ENCODE data around the gene ARMC9.

ARMC9 gene

DNA sequence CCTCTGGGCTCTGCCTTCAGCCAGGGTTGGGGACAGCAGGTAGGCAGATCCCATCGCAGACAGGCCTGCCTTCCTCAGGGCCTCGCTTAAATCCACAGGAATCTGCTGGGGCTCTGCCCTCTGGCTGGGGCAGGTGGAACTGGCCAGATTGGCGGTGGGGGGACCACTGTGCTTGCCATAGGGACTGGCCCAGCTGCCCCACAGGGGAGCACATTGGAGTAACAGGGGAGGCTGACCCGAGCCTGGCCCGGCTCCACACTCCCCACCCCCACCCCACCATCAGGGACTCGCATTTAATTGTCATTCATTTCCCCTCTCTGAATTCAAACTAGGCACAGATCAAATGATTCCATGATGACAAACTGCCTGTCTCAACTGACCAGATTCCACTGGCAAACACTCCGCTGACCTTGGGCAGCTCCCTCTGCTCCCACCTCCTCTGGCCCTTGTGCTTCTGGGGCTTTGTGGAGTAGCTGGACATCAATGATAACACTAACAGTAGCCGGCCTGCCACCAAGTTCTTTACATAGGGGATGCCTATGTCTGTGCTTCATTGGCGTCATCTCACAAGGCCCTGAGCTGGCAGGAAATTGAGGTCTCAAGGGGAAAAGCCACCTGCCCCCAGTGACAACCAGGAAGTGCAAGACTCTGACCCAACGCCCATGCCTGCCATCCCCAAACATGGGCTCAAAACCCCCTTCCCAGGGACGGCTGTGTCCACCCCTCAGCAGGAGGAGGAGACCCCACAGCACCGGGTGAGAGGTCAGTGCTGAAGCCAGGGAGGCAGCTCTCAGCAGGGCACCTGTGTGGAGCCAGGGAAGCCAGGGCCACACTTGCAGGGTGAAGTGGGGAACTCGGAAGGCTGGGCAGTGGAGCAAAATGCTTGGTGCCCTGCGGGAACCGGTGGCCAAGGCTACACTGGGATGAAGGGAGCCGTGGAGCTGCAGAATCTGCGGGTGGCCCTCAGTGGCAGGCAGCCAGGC is 195.0 kb downstream of the ARMC9 start:
- H3K4me1 ChIP-seq (ENCODE audit: control insufficient read depth, insufficient read depth, low read length): no peaks in the 10 kb centered on the region
- no peak overlapping the region for H3K9ac ChIP-seq (ENCODE audit: low read length)
- no peaks in the 10 kb centered on the region for H3K9me3 ChIP-seq (ENCODE audit: control insufficient read depth, low read length)
- H3K27me3 ChIP-seq (replicated peaks; ENCODE audit: control insufficient read depth, insufficient read depth, low read length): peaks cover 52% of the 10 kb centered on the region
- no peak overlapping the region for H3K4me3 ChIP-seq (ENCODE audit: low read length)
- DNase-seq (ENCODE audit: low read depth): no peak
- H3K36me3 ChIP-seq (ENCODE audit: control insufficient read depth, insufficient read depth, low read length, severe bottlenecking): no peaks in the 10 kb centered on the region

DNA sequence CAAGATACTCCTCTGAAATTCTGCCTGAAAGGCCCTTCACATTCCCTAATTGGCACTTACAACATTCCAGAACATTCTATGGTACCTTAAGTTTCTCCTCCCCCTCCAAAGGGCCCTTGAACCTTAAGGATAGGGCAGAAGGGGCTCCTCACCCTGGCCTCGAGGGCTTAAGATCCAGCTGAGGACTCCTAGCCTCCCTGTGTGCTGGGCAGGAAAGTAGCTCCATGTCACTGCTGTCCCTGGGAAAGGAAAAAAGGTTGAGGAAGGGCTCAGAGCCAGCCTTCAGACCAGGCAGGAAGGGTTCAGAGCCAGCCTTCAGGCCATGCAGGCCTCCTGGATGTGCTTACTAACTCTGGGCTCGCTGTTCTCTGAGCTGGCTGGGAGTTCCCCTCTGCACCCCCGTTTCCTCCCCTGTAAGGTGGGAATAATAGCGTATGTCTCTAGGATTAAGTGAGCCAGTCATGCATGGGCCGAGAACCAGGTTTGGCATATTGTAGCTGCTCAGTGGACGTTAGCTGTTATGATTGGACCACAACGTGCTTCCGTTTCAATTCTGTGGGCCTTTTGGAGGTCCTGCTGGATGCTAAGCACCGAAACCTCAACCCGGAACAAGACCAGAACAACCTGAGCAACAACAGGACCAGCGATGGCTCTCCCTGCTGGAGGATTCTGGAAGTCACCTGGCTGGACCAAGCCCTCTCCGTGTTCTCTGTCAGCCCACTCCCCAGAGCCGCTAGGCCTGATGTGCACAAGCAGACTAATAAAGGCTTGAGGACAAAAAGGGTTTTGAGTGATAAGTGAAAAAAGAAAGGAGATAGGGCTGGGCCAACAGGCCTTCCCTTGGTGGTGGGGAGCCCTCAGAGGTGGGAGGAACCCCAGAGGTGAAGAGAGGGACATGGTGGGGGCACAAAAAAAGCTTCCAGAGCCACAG is 196.0 kb downstream of the ARMC9 start:
- DNase-seq (ENCODE audit: low read depth): no peak

GRCh38 chr2:231395188-231396057 is 197.0 kb downstream of the ARMC9 start, which contains the start of gene B3GNT7:
Gene B3GNT7 (plus strand): TSS chr2:231395710. CDS start chr2:231395804, 94 bp downstream.
- Histone ChIP-seq H3K27me3 (replicated peaks; ENCODE audit: control insufficient read depth, insufficient read depth, low read length) (peaks cover 50% of the 10 kb centered on the region), H3K9ac (ENCODE audit: low read length) (no peak within 1 kb of the TSS), H3K4me3 (ENCODE audit: low read length) (peak within 1 kb of the TSS; percentile 37), H3K4me1 (ENCODE audit: control insufficient read depth, insufficient read depth, low read length) (peaks cover 7% of the 10 kb centered on the region), H3K9me3 (ENCODE audit: control insufficient read depth, low read length) (no peaks in the 10 kb centered on the region), H3K36me3 (ENCODE audit: control insufficient read depth, insufficient read depth, low read length, severe bottlenecking) (no peaks in the 10 kb centered on the region)
- peak; percentile 34 for DNase-seq (ENCODE audit: low read depth)

More for the DNA sequence above, 196.0 kb downstream of the ARMC9 start:
- Histone ChIP-seq H3K9ac (ENCODE audit: low read length) (no peak overlapping the region), H3K36me3 (ENCODE audit: control insufficient read depth, insufficient read depth, low read length, severe bottlenecking) (no peaks in the 10 kb centered on the region), H3K4me1 (ENCODE audit: control insufficient read depth, insufficient read depth, low read length) (no peaks in the 10 kb centered on the region), H3K9me3 (ENCODE audit: control insufficient read depth, low read length) (no peaks in the 10 kb centered on the region), H3K27me3 (replicated peaks; ENCODE audit: control insufficient read depth, insufficient read depth, low read length) (peaks cover 52% of the 10 kb centered on the region), H3K4me3 (ENCODE audit: low read length) (no peak overlapping the region)

- Histone ChIP-seq H3K36me3 (ENCODE audit: control insufficient read depth, insufficient read depth, low read length, severe bottlenecking) (no peaks in the 10 kb centered on the region), H3K4me3 (ENCODE audit: low read length) (no peak overlapping the region), H3K9ac (ENCODE audit: low read length) (no peak overlapping the region), H3K9me3 (ENCODE audit: control insufficient read depth, low read length) (no peaks in the 10 kb centered on the region), H3K27me3 (replicated peaks; ENCODE audit: control insufficient read depth, insufficient read depth, low read length) (peaks cover 43% of the 10 kb centered on the region), H3K4me1 (ENCODE audit: control insufficient read depth, insufficient read depth, low read length) (peaks cover 9% of the 10 kb centered on the region)
- DNase-seq (ENCODE audit: low read depth): no peak
Measured at GRCh38 chr2:231396058-231396821, 197.8 kb downstream of the ARMC9 start.

GRCh38 chr2:231397011-231397927 is 198.8 kb downstream of the ARMC9 start:
- no peak overlapping the region for H3K4me3 ChIP-seq (ENCODE audit: low read length)
- H3K27me3 ChIP-seq (replicated peaks; ENCODE audit: control insufficient read depth, insufficient read depth, low read length): peaks cover 41% of the 10 kb centered on the region
- no peak overlapping the region for H3K9ac ChIP-seq (ENCODE audit: low read length)

DNA sequence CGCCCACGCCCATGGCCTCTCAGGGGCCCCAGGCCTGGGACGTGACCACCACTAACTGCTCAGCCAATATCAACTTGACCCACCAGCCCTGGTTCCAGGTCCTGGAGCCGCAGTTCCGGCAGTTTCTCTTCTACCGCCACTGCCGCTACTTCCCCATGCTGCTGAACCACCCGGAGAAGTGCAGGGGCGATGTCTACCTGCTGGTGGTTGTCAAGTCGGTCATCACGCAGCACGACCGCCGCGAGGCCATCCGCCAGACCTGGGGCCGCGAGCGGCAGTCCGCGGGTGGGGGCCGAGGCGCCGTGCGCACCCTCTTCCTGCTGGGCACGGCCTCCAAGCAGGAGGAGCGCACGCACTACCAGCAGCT is 199.5 kb downstream of the ARMC9 start:
- Histone ChIP-seq H3K4me3 (ENCODE audit: low read length) (no peak overlapping the region), H3K9ac (ENCODE audit: low read length) (no peak overlapping the region), H3K27me3 (replicated peaks; ENCODE audit: control insufficient read depth, insufficient read depth, low read length) (peaks cover 38% of the 10 kb centered on the region), H3K9me3 (ENCODE audit: control insufficient read depth, low read length) (no peaks in the 10 kb centered on the region), H3K4me1 (ENCODE audit: control insufficient read depth, insufficient read depth, low read length) (peaks cover 9% of the 10 kb centered on the region), H3K36me3 (ENCODE audit: control insufficient read depth, insufficient read depth, low read length, severe bottlenecking) (no peaks in the 10 kb centered on the region)
- no peak for DNase-seq (ENCODE audit: low read depth)

More at GRCh38 chr2:231397011-231397927, 198.8 kb downstream of the ARMC9 start:
- H3K9me3 ChIP-seq (ENCODE audit: control insufficient read depth, low read length): no peaks in the 10 kb centered on the region
- H3K36me3 ChIP-seq (ENCODE audit: control insufficient read depth, insufficient read depth, low read length, severe bottlenecking): no peaks in the 10 kb centered on the region
- H3K4me1 ChIP-seq (ENCODE audit: control insufficient read depth, insufficient read depth, low read length): peaks cover 9% of the 10 kb centered on the region
- no peak for DNase-seq (ENCODE audit: low read depth)

GRCh38 chr2:231398585-231398984 is 200.2 kb downstream of the ARMC9 start:
- peaks cover 9% of the 10 kb centered on the region for H3K4me1 ChIP-seq (ENCODE audit: control insufficient read depth, insufficient read depth, low read length)
- H3K4me3 ChIP-seq (ENCODE audit: low read length): no peak overlapping the region
- no peaks in the 10 kb centered on the region for H3K9me3 ChIP-seq (ENCODE audit: control insufficient read depth, low read length)
- DNase-seq (ENCODE audit: low read depth): no peak
- H3K9ac ChIP-seq (ENCODE audit: low read length): no peak overlapping the region
- H3K27me3 ChIP-seq (replicated peaks; ENCODE audit: control insufficient read depth, insufficient read depth, low read length): peaks cover 37% of the 10 kb centered on the region
- no peaks in the 10 kb centered on the region for H3K36me3 ChIP-seq (ENCODE audit: control insufficient read depth, insufficient read depth, low read length, severe bottlenecking)

GRCh38 chr2:231399046-231399852 is 200.8 kb downstream of the ARMC9 start:
- no peak overlapping the region for H3K4me3 ChIP-seq (ENCODE audit: low read length)
- no peaks in the 10 kb centered on the region for H3K36me3 ChIP-seq (ENCODE audit: control insufficient read depth, insufficient read depth, low read length, severe bottlenecking)
- no peak overlapping the region for H3K9ac ChIP-seq (ENCODE audit: low read length)
- peaks cover 30% of the 10 kb centered on the region for H3K27me3 ChIP-seq (replicated peaks; ENCODE audit: control insufficient read depth, insufficient read depth, low read length)
- peaks cover 9% of the 10 kb centered on the region for H3K4me1 ChIP-seq (ENCODE audit: control insufficient read depth, insufficient read depth, low read length)
- H3K9me3 ChIP-seq (ENCODE audit: control insufficient read depth, low read length): no peaks in the 10 kb centered on the region
- no peak for DNase-seq (ENCODE audit: low read depth)
